ENCODE measurements around the gene NOTCH2NLA. TPM values are rescaled to one million over a fixed set of nuclear protein-coding genes. Genes with fewer than 3 reads are reported as not detected.
A peak's percentile ranks its signal among the peaks of the same experiment; 100 is the strongest.
"Not testable (repeated sequence)": the region's sequence is repeated elsewhere in the genome, so short reads cannot be mapped to it uniquely, and the experiment has no call there.

NOTCH2NLA gene
- total RNA-seq, 2 donors from 2014 or later, result 23.6 to 28.3 TPM

DNA sequence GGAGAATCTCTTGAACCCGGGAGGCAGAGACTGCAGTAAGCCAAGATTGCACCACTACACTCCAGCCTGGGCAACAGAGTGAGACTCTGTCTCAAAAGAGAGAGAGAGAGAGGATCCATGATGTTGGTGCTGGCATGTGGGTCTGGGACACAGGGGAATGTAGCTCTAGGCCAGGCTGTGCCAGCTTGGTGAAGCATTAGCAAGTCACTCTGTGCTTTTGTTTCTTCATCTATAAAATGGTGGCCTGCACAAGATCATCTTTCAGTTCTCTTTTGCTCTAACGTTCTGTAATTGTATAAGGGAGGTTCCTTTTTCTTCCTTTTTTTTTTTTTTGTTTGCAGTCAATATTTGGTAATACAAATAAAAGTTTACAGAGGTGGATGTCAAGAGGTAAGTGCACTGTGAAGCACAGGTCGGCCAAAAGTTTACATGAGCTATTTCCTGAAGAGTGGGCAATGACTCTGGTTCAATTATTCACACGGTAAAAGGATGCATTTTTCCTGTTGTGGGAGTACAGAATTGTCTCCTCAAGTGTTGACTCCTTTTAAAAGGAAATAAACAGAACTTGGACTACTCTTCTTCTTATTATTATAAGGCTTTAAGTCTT is 24.5 kb upstream of the NOTCH2NLA start:
- H3K27me3 ChIP-seq; H3K9ac ChIP-seq (ENCODE audit: low read depth in 2 of 2, low read length in 2 of 2); H3K36me3 ChIP-seq; DNase-seq; H3K4me1 ChIP-seq; H3K9me3 ChIP-seq; intact Hi-C loops (cut with DNase I); H3K4me3 ChIP-seq; H3K27ac ChIP-seq: not testable (repeated sequence)

DNA sequence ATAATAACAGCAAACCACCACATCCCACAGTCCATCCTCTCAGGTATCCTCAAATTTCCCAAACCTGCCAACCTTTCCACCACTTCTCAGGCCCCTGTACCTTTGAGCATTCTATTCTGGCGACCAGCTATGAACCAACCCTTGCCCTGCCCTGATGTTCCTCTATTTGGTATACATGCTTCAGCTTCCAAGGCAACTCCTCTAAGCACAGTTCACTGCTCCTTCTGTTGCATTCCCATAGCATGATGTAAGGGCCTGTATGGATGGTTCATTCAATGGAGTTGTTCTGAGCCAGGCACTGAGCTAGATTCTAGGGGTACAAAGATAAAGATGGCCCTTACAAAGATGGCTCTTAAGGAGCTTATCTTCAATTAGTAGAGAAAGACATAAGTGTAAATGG is 22.7 kb upstream of the NOTCH2NLA start:
- H3K27ac ChIP-seq; H3K4me3 ChIP-seq; H3K9ac ChIP-seq (ENCODE audit: low read depth in 2 of 2, low read length in 2 of 2); H3K4me1 ChIP-seq; H3K27me3 ChIP-seq; H3K9me3 ChIP-seq; DNase-seq; H3K36me3 ChIP-seq; intact Hi-C loops (cut with DNase I): not testable (repeated sequence)

DNA sequence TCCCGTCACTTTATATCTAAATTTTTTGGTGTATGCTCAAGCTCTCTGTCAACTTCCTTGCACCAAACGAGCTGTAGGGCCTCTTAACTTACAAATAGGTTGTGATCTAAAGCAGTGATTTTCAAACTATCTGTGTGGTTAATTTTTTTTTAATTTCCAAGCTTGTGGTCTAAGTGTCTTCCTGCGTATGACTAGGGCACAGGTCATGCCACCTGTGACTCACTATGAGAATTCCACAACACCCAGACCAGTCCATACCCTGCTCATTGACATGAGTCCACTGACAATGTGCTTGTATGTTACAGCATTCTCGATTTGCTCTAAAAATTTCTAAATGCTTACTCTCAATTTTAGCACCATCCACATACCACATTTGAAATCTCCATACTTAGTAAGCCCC is 19.8 kb upstream of the NOTCH2NLA start:
- DNase-seq; H3K36me3 ChIP-seq; H3K27me3 ChIP-seq; intact Hi-C loops (cut with DNase I); H3K9ac ChIP-seq (ENCODE audit: low read depth in 2 of 2, low read length in 2 of 2); H3K9me3 ChIP-seq; H3K27ac ChIP-seq; H3K4me3 ChIP-seq; H3K4me1 ChIP-seq: not testable (repeated sequence)

DNA sequence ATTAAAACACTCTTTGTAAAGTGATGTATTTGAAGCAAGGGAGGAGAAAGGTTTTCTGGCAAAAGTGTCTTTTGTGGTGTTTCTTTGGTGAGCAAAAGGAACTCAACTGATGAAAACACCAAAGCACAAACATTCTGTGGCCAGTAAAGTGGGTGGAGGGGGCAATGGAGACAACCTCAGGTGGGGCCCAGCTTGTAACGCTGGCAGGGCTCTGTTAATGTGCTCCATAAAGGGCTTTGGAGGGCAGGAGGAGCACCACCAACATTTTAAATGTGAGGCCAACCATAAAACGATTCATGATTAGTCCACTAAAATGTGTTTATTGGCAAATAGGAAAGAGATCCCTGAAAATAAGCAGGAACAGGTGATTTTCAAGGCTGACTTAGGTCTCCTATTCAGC is 7.8 kb upstream of the NOTCH2NLA start:
- H3K4me1 ChIP-seq; H3K4me3 ChIP-seq; H3K27me3 ChIP-seq; intact Hi-C loops (cut with DNase I); H3K9ac ChIP-seq (ENCODE audit: low read depth in 2 of 2, low read length in 2 of 2); DNase-seq; H3K9me3 ChIP-seq; H3K36me3 ChIP-seq; H3K27ac ChIP-seq: not testable (repeated sequence)

DNA sequence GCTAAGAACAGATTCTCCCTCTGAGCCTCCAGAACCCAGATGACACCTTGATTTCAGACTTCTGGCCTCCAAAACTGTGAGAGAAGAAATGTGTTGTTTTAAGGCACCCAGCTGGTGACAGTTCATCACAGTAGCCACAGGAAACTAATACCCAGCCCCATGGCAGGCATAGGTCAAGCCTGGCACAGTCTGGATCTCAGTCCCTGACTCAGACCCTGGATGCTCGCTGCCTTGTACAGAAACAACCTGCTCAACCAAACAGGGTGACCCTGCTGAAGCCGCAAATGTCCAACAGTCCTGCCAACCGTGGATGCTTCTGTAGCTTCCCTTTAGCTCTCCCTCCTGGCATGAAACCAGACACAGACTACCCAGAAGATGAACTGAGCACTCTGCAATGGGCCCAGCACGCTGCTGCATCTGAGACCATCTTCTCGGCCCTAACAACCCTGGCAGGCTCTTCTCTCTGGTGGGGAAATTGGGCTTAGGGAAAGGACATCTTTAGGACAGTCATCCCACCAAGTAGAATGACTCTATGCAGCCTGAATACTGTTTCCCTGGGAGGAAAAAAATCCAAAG is 7.3 kb upstream of the NOTCH2NLA start:
- DNase-seq; intact Hi-C loops (cut with DNase I); H3K4me3 ChIP-seq; H3K9ac ChIP-seq (ENCODE audit: low read depth in 2 of 2, low read length in 2 of 2); H3K27me3 ChIP-seq; H3K9me3 ChIP-seq; H3K36me3 ChIP-seq; H3K4me1 ChIP-seq; H3K27ac ChIP-seq: not testable (repeated sequence)

DNA sequence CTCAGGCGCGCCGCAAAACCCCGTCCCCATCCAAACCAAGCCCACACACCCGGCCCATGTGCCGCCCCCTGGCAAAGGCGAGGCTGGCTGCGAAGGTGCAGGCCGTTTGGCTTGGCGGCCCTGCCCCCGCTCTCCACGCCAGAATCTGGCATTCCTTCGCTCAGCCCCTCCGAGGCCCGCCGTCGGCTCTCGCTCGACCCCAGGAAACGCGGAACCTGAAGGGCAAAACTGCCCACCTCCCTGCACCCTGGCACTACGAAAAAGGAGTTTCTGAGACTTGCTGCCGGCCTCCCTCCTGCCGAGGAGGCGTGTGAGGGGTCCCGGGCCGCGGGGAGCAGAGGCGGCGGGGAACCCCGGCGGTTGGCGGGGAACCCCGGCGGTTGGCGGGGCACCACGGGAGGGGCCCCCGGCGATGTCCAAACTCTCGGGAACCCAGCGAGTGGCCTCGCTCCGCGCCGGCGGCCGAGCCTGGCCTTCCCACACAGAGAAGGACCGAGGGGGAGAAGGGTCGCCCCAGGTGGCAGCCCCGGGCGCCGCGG is 608 bp downstream of the NOTCH2NLA start:
- H3K9me3 ChIP-seq; intact Hi-C loops (cut with DNase I); H3K36me3 ChIP-seq; H3K4me1 ChIP-seq; H3K27me3 ChIP-seq: not testable (repeated sequence)
- peak overlapping the region in 1 of 2 donors; percentile 69 for H3K9ac ChIP-seq (ENCODE audit: low read depth in 2 of 2, low read length in 2 of 2)
- peak overlapping the region; percentile 47 for H3K27ac ChIP-seq
- DNase-seq, result peak; percentile 17
- peak overlapping the region; percentile 52 for H3K4me3 ChIP-seq

DNA sequence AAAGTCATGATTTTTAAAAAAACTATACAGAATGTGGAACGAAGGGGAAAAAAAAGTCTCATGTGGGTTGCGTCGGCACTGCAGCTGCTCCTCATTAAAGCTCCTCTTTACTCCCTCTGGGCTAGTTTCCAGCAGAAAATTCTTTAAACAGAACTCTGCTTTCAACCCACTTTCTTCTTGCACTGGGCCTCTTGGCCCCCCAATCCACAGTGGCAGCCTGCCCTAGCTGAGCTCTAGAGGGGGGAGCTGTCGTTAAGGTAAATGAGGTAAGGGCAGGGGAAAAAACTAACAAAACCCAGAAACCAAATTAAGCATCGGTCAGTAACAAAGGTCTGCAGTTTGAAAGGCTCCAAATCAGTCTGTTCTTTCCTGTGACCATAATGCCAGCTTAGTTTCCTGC is 54.3 kb downstream of the NOTCH2NLA start:
- H3K36me3 ChIP-seq; H3K27me3 ChIP-seq; H3K4me3 ChIP-seq; H3K27ac ChIP-seq; H3K9ac ChIP-seq (ENCODE audit: low read depth in 2 of 2, low read length in 2 of 2); H3K4me1 ChIP-seq; intact Hi-C loops (cut with DNase I); H3K9me3 ChIP-seq: not testable (repeated sequence)
- peak; percentile 19 for DNase-seq

DNA sequence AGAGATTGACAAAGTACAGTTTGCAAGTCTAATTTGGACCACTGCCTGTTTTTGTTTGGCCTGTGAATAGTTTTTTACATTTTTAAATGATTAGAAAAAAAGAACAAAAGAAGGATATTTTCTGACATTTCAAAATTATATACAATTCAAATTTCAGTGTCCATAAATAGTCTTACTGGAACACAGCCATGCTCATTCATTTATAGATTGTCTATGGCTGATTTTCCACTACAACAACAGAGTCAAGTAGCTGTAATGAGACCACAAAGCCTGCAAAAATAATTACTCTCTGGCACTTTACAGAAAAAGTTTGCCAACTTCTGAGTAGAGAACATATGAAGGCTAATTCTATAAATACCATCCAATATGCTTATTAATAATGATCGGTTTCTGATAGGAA is 61.1 kb downstream of the NOTCH2NLA start:
- H3K9me3 ChIP-seq; intact Hi-C loops (cut with DNase I); H3K9ac ChIP-seq (ENCODE audit: low read depth in 2 of 2, low read length in 2 of 2); H3K27me3 ChIP-seq; DNase-seq; H3K36me3 ChIP-seq; H3K27ac ChIP-seq; H3K4me3 ChIP-seq; H3K4me1 ChIP-seq: not testable (repeated sequence)

DNA sequence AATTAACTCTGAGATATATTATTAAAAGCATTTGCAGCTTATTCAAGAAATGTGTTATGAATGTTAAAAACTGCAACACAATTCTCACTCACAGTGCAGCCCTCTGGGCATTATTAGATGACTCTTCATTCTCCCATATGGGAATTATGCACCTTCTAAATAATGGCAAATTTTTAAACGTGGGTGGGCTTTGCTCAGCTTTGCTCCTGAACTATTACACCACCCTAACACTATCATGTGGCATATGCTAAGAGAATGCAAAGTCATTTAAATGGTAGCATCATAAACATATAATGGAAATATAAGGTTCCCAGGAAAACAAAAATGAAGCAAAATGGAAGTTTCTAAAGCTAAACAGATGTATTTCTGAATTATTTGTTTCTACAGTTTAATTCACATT is 61.5 kb downstream of the NOTCH2NLA start:
- H3K4me3 ChIP-seq; H3K9ac ChIP-seq (ENCODE audit: low read depth in 2 of 2, low read length in 2 of 2); H3K9me3 ChIP-seq; DNase-seq; intact Hi-C loops (cut with DNase I); H3K27ac ChIP-seq; H3K4me1 ChIP-seq; H3K27me3 ChIP-seq; H3K36me3 ChIP-seq: not testable (repeated sequence)

DNA sequence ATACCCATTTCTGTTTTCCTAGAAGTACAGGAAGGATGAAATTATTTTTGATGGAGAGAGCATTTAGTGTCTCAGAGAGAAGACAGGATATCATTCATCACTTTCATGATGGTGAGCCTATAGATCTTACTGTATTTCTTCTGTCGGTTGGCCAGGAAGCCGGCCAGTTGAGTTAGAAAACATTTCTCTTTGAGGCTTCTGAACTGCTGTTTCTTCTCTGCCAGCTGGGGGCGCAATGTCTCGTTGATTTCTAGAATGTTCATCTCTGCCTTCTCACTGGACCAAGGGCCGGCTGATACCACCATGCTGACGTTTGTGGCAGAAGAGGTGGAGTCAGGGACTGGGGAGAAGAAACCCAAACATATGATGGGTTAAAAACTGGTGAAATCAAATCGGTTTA is 84.4 kb downstream of the NOTCH2NLA start, which contains the start of gene NBPF10:
TSS of gene NBPF10 (minus strand) at position 340 of the 400 bp plus-strand sequence. CDS start at position 305, 35 bp downstream.
- H3K4me1 ChIP-seq; H3K4me3 ChIP-seq; DNase-seq; H3K9me3 ChIP-seq; H3K9ac ChIP-seq (ENCODE audit: low read depth in 2 of 2, low read length in 2 of 2); intact Hi-C loops (cut with DNase I); H3K36me3 ChIP-seq; H3K27me3 ChIP-seq; H3K27ac ChIP-seq: not testable (repeated sequence)

Other genes with a start within 250 kb of the NOTCH2NLA start
- gene TXNIP, start 232.4 kb downstream of the NOTCH2NLA start, total RNA-seq, result 100 to 1,000 TPM; 302 to 496 TPM
- gene HJV, start 207.3 kb downstream of the NOTCH2NLA start, total RNA-seq, result not detected
- gene NBPF10, start 84.2 kb downstream of the NOTCH2NLA start, total RNA-seq, result 1 to 10 TPM; 1.9 TPM

Data from colonic mucosa (tissue), 4 donors.